Measurements from ENCODE around the gene HBD. TPM values are rescaled to one million over a fixed set of nuclear protein-coding genes. Genes with fewer than 3 reads are reported as not detected.

The HBD gene
- total RNA-seq = not detected

DNA sequence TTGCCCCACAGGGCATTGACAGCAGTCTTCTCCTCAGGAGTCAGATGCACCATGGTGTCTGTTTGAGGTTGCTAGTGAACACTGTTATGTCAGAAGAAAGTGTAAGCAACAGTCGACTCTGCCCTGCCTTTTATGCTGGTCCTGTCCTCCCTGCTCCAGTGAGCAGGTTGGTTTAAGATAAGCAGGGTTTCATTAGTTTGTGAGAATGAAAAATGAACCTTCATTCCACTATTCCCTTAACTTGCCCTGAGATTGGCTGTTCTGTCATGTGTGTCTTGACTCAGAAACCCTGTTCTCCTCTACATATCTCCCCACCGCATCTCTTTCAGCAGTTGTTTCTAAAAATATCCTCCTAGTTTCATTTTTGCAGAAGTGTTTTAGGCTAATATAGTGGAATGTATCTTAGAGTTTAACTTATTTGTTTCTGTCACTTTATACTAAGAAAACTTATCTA lies at the start of gene HBD:
Gene HBD (minus strand): TSS at position 103 of the 454 bp plus-strand sequence. CDS start 50 bp downstream, at position 53.
- Histone ChIP-seq H3K4me1 (ENCODE audit: control insufficient read depth in 1 of 2, low read depth in 2 of 2) (no peaks in the 10 kb centered on the region), H3K27me3 (replicated peaks; ENCODE audit: insufficient read depth) (no peaks in the 10 kb centered on the region), H3K9me3 (no peaks in the 10 kb centered on the region), H3K36me3 (no peaks in the 10 kb centered on the region), H3K27ac (no peak within 1 kb of the TSS), H3K4me3 (no peak within 1 kb of the TSS)
- DNase-seq (ENCODE audit: low spot score) (no peak), ATAC-seq (ENCODE audit: insufficient number of reproducible peaks, low FRiP score, low read depth) (no peak)
- TF ChIP-seq, protein P1, sequence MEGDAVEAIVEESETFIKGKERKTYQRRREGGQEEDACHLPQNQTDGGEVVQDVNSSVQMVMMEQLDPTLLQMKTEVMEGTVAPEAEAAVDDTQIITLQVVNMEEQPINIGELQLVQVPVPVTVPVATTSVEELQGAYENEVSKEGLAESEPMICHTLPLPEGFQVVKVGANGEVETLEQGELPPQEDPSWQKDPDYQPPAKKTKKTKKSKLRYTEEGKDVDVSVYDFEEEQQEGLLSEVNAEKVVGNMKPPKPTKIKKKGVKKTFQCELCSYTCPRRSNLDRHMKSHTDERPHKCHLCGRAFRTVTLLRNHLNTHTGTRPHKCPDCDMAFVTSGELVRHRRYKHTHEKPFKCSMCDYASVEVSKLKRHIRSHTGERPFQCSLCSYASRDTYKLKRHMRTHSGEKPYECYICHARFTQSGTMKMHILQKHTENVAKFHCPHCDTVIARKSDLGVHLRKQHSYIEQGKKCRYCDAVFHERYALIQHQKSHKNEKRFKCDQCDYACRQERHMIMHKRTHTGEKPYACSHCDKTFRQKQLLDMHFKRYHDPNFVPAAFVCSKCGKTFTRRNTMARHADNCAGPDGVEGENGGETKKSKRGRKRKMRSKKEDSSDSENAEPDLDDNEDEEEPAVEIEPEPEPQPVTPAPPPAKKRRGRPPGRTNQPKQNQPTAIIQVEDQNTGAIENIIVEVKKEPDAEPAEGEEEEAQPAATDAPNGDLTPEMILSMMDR (IDR thresholded peaks at IDR 0.05) = no peak

DNA sequence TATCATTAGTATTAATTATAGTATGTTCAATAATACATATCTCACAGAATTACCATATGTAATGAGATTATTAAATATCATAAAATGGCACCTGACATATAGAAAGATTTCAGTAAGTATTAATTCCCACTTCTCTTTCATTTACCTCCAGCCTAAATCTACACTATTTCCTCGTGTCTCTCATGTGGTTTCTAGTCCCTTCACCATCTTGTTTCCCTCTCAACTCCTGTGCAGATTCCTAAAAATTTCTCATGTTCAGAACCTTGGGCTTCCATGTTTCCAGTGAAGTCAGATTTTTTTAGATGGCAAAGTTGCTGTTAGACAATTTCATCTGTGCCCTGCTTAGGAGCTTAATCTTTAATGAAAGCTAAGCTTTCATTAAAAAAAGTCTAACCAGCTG lies 49.6 kb upstream of the HBD start:
- no peak overlapping the region for H3K4me3 ChIP-seq
- H3K27ac ChIP-seq = no peak overlapping the region
- ATAC-seq (ENCODE audit: insufficient number of reproducible peaks, low FRiP score, low read depth) (no peak), DNase-seq (ENCODE audit: low spot score) (no peak)
- no peaks in the 10 kb centered on the region for H3K27me3 ChIP-seq (replicated peaks; ENCODE audit: insufficient read depth)
- no peaks in the 10 kb centered on the region for H3K9me3 ChIP-seq
- no peaks in the 10 kb centered on the region for H3K4me1 ChIP-seq (ENCODE audit: control insufficient read depth in 1 of 2, low read depth in 2 of 2)
- TF ChIP-seq, protein P1 (IDR thresholded peaks at IDR 0.05) = no peak
- H3K36me3 ChIP-seq = no peaks in the 10 kb centered on the region

DNA sequence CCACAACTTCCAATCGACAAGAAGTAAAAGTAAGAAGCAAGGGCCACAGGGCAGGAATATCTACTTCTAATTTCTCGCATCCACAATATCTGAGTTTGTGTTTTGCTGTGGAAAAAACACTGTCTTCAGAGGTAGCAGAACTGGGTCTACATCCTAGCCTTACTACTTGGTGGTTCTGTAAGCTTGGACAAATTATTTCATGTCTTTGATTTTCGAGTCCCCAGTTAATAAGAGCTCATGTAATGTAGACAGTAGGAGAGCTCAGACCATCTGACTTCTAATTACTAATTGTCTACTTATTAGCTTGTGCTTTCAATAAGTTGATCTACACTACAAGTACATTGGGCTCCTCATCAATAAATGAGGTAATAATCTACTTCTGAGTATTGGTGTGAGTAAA lies 48.8 kb upstream of the HBD start:
- DNase-seq (ENCODE audit: low spot score) = no peak
- TF ChIP-seq, protein P1 (IDR thresholded peaks at IDR 0.05) = no peak
- no peaks in the 10 kb centered on the region for H3K36me3 ChIP-seq
- H3K4me1 ChIP-seq (ENCODE audit: control insufficient read depth in 1 of 2, low read depth in 2 of 2) = no peaks in the 10 kb centered on the region
- H3K27me3 ChIP-seq (replicated peaks; ENCODE audit: insufficient read depth) = no peaks in the 10 kb centered on the region
- H3K9me3 ChIP-seq = no peaks in the 10 kb centered on the region
- no peak for ATAC-seq (ENCODE audit: insufficient number of reproducible peaks, low FRiP score, low read depth)
- no peak overlapping the region for H3K27ac ChIP-seq
- no peak overlapping the region for H3K4me3 ChIP-seq

DNA sequence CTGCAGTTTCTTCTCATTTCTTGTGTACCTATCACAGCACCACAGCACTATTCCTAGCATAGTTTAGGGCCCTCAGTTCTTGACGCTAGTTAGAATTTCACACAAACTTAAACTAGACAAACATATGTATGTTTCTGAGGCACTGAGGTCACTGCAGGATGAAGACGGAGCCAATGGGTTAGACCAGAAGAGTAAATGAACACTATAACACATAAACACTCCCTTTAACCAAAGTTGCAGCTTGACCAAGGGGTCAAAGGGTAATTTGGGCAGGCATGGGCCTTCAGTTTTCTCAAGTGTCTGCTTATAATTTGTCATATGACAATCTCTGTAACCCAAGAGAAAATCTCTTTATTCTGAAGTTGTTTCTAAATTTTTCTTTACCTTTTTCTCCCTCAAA lies 48.3 kb upstream of the HBD start:
- Histone ChIP-seq H3K4me1 (ENCODE audit: control insufficient read depth in 1 of 2, low read depth in 2 of 2) (no peaks in the 10 kb centered on the region), H3K27me3 (replicated peaks; ENCODE audit: insufficient read depth) (no peaks in the 10 kb centered on the region), H3K36me3 (no peaks in the 10 kb centered on the region), H3K4me3 (no peak overlapping the region), H3K9me3 (no peaks in the 10 kb centered on the region), H3K27ac (no peak overlapping the region)
- ATAC-seq (ENCODE audit: insufficient number of reproducible peaks, low FRiP score, low read depth) = no peak
- DNase-seq (ENCODE audit: low spot score) = no peak
- TF ChIP-seq, protein P1 (IDR thresholded peaks at IDR 0.05) = no peak

DNA sequence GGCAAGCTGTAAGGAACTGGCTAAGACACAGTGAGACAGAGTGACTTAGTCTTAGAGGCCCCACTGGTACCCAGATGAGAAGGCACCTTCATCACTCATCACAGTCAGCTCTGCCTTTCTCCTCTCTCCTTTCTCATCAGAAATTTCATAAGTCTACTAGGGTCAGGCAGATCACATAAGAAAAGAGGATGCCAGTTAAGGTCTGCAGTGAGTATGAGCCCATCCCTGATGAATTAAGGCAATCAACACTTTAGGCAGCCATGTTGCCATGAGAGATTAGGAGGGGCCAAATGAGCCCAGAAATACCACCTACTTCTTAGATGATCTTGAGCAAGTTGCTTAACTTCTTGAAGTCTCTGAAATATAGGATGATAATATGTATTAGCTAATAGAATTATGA lies 47.3 kb upstream of the HBD start:
- no peaks in the 10 kb centered on the region for H3K9me3 ChIP-seq
- H3K4me3 ChIP-seq = no peak overlapping the region
- H3K27ac ChIP-seq = no peak overlapping the region
- no peaks in the 10 kb centered on the region for H3K27me3 ChIP-seq (replicated peaks; ENCODE audit: insufficient read depth)
- TF ChIP-seq, protein P1 (IDR thresholded peaks at IDR 0.05) = no peak
- no peak for ATAC-seq (ENCODE audit: insufficient number of reproducible peaks, low FRiP score, low read depth)
- DNase-seq (ENCODE audit: low spot score) = no peak
- no peaks in the 10 kb centered on the region for H3K36me3 ChIP-seq
- no peaks in the 10 kb centered on the region for H3K4me1 ChIP-seq (ENCODE audit: control insufficient read depth in 1 of 2, low read depth in 2 of 2)

Measured in thoracic aorta (tissue), 2 donors.